Astrocyte (in vitro differentiated cells and primary cell): ENCODE measurements around the gene GOLGA7B.

Source experiments
- CTCF ChIP-seq: IDR thresholded peaks from 2 replicates; pipeline ENCODE4 v1.5.1; 2011; ENCODE audit warnings: low read depth, mild to moderate bottlenecking, inconsistent platforms, low read length, moderate library complexity; ENCODE audit not compliant: insufficient read depth
- EZH2 ChIP-seq: IDR thresholded peaks from 2 replicates; pipeline ENCODE4 v1.6.1; 2012; ENCODE audit warnings: mild to moderate bottlenecking, low read length, inconsistent platforms; ENCODE audit not compliant: insufficient read depth

GRCh38 chr10:97825020-97825760 is 24.5 kb upstream of the GOLGA7B start:
- TF ChIP-seq CTCF (no peak), EZH2 (no peak)
